Hepatocyte (in vitro differentiated cells): Measurements from ENCODE around the gene CACNA2D1.

Experiments used
- EZH2 ChIP-seq: fragments of 200-600 bp; sonication (generic); IDR thresholded peaks from 2 replicates; pipeline ENCODE4 v1.6.1; 2016; ENCODE audit warnings: antibody characterized with exemption, mild to moderate bottlenecking, borderline replicate concordance
- EZH2phosphoT487 ChIP-seq: fragments of 200-600 bp; sonication (generic); IDR thresholded peaks from one replicate; pipeline ENCODE4 v1.6.1; 2018; ENCODE audit warnings: antibody characterized with exemption, mild to moderate bottlenecking, low read depth, moderate library complexity; ENCODE audit not compliant: unreplicated experiment, severe bottlenecking
- TF ChIP-seq, protein P1 (sequence below): fragments of 200-600 bp; sonication (generic); IDR thresholded peaks from 2 replicates; pipeline ENCODE4 v1.5.1; 2016; ENCODE audit warnings: antibody characterized with exemption, mild to moderate bottlenecking; ENCODE audit not compliant: poor library complexity

DNA sequence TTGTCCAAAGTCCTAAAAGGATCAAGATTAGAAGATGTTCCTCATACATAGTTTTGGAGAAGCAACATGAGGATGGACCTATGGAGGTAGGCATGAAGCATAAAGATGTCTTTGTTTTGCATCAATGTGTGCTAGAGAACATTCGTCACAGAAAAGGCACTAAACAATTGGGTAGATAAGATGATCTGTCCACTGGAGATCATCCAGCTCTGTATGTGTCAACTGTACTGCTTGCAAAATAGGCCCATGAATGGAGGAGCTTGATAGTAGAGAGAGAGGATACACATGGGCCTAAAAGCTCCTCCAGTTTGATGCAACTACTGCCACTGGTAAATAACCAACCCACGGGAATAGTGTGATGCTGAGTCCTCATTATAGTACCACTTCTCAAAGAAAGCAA is 387.3 kb downstream of the CACNA2D1 start:
- TF ChIP-seq, protein P1, sequence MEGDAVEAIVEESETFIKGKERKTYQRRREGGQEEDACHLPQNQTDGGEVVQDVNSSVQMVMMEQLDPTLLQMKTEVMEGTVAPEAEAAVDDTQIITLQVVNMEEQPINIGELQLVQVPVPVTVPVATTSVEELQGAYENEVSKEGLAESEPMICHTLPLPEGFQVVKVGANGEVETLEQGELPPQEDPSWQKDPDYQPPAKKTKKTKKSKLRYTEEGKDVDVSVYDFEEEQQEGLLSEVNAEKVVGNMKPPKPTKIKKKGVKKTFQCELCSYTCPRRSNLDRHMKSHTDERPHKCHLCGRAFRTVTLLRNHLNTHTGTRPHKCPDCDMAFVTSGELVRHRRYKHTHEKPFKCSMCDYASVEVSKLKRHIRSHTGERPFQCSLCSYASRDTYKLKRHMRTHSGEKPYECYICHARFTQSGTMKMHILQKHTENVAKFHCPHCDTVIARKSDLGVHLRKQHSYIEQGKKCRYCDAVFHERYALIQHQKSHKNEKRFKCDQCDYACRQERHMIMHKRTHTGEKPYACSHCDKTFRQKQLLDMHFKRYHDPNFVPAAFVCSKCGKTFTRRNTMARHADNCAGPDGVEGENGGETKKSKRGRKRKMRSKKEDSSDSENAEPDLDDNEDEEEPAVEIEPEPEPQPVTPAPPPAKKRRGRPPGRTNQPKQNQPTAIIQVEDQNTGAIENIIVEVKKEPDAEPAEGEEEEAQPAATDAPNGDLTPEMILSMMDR, result no peak
- TF ChIP-seq EZH2, result no peak
- TF ChIP-seq EZH2phosphoT487, result no peak
